Measurements from ENCODE around the gene CNOT6L.

- TF ChIP-seq POLR2A (IDR thresholded peaks at IDR 0.05) (no peak), CTCF (IDR thresholded peaks at IDR 0.05) (no peak)
These were observed 112.5 kb downstream of the CNOT6L start for GRCh38 chr4:77706717-77707116.
